ENCODE measurements around the gene NOTO.

The NOTO gene

DNA sequence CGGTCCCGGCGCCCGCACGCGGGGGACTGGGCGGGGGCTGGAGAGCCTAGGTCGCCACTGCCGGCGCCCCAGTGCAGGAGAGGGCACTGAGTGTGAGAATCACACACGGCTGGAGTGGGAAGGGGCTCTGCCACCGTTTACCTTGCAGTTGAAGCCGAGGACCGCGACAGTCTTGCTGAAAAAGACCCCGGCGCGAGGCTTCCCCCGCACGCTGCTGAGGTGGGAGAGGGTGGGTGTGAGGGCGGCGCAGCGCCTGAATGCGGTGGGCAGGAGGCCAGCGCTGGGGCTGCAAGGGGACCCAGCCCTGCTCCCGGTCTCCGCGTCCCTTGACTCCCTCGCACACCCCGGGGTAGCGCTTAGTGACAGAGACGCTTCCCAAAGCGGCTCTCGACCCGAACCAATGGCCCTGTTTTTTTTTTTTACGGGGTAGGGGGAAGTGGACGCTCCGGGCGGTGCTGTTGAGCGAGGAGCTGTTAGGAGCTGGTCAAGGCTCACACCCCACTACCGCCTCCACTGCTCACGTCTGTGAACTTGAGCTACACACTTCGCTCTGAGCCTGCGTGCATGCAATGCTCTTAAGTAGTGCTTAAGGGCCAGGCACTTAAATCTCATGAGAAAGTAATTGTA lies 794 bp downstream of the NOTO start:
- peak; percentile 11 for DNase-seq

DNA sequence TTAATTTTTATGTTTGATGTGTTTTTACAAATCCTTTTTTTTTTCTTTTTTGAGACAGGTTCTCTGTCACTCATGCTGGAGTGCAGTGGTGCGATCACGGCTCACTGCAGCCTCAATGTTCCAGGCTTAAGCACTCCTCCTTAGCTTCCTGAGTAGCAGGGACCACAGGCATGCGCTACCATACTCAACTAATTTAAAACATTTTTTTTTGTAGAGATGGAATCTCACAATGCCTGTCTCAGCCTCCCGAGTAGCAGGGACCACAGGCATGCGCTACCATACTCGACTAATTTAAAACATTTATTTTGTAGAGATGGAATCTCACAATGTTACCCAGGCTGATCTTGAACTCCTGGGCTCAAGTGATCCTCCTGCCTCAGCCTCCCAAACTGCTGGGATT lies 3.2 kb downstream of the NOTO start:
- no peak for DNase-seq

DNA sequence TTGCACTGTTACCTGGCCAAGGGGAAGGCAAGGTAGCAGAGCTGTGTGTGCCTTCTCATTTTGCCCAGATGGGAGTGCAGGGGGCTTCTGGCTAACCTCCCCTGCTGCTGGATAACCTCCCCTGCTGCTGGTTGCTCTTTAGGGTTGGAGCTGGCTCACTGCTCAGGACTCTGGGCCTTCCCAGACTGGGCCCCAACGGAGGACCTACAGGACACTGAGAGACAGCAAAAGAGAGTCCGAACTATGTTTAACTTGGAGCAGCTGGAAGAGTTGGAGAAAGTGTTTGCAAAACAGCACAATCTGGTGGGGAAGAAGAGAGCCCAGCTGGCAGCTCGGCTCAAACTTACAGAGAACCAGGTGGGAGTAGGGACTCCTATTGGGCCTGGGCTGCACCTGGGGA lies 5.9 kb downstream of the NOTO start:
- no peak for DNase-seq

DNA sequence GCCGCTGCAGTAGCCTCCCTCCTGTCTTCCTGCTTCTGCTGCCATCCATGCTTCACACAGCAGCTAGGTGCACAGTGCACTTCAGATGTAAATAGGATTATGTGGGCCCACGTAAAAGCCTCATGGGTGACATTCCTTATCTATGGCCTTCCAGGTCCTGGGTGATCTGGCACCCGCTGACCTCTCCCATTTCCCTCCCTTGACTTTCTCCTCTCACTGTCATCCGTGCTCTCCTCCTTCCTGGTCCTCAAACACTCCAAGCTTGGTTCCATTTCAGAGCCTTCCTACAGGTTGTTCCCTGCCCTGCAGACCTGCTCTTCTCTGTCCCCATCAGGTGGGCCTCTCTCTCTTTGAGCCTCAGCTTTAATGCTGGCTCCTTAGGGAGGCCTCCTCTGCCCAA lies 7.6 kb downstream of the NOTO start:
- DNase-seq = no peak

DNA sequence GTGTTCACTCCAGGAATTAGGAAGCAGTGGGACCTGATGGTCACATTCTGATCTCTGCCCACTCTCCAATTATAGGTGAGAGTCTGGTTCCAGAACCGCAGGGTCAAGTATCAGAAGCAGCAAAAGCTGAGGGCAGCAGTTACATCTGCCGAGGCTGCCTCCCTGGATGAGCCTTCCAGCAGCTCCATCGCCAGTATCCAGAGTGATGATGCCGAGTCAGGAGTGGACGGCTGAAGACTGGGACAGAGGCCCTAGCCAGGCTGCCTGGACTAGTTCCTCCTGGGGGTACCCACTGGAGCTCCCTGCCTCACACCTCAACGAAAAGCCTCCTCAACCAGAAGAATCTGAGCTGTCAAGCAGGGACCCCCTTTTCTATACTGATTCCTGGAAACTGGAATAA lies 8.3 kb downstream of the NOTO start:
- no peak for DNase-seq

DNA sequence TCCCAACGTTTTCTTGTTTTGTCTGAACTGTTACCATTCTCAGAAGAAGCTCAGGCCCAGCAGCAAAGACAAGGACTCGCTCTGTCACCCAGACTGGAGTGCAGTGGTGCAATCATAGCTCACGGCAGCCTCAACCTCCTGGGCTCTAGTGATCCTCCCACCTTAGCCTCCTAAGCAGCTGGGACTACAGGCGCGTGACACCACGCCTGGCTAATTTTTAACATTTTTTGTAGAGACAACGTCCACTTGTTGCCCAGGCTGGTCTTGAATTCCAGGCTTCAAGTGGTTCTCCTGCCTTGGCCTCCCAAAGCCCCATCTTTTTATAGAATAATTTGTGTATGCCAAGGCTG lies 9.7 kb downstream of the NOTO start:
- no peak for DNase-seq

DNA sequence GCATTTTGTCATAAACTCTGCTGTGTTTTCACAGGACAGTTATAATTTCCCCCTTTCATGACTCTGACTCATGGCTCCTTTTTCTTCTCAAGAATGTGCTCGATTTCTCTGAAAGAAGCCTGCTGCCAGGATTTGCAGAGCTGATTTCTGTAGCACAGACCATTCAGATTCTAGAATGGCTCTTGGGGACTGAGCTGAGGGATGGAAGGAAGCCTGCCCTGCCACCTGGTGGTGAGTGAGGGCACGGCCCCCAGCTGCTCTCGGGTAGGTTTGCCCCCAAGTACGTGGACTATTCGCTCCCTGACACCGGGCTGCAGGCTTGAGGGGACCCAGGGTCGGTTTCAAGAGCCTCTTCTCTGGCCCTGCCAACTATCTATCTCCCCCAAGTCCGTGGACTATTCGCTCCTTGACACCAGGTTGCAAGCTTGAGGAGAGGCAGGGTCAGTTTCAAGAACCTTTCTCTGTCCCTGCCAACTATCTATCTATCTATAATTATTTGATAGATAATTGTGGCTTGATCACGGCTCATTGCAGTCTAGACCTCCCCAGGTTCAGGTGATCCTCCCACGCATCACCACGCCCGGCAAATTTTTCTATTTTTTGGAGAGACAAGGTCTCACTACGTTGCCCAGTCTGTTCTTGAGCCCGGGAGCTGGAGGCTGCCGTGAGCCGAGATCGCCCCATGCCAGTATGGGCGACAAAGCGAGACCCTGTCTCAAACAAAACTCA lies 10.2 kb downstream of the NOTO start:
- peak; percentile 16 for DNase-seq

DNA sequence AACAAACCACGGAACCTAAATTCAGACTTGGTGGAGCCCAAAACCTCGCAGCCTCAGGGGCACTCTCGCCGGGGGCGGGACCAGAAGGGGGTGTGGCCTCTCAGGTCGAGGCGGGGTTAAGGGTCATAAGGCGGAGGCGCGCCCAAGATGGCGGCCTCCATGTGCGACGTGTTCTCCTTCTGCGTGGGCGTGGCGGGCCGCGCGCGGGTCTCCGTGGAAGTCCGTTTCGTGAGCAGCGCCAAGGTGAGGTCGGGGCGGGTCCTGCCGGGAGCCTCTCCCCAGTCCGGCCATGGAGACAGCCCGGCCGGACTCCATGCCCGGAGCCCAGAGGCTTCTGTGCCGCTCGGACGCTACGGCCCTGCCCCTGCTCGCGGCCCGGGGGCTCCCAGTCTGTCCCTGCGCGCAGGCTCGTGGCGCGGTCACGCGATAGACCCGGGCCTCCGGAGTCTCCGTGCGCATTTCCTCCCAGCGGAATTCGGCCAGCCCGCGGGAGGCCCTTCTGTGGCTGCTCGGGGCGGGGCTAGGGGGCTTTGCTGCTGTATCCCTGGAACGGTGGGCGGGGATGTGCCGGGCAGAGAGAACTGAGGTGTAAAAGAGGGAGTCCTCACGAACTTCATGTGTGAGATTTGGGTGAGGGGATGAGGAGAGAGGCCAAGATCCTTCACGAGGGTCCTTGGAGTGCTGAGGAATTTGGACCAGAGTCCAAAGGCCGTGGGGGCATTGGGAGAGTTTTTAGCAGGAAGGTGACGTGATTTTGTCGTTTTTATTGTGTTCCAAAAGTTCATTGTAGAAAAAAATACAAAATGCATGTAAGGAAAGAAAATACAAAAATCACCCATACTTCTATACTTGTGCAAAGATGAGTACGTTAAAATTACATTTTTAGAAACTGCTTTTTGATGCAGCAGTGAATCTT lies 12.0 kb downstream of the NOTO start, which contains the start of gene SMYD5:
SMYD5 (plus strand) TSS at position 126 of the 916 bp plus-strand sequence; CDS start at position 148, 22 bp downstream.
- peak; percentile 73 for DNase-seq

DNA sequence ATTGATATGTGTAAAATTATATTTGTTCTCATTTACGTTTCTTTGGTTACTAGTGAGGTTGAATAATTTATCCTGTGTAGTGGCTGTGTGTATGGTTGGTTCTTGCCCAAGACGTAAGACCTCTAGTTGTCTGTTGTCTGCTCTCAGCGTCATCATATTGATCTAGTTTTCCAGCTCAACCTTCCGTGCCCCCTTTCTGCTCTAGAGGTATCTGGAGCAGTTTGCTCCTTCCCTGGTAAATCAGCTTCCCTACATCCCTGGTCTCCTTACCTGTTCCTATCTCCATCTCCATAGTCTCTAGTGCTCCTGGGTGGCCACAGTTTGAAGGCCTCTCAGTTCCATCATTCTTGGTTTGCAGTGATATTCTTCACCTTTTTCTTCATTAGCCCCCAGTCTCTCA lies 12.9 kb downstream of the NOTO start:
- DNase-seq = no peak

DNA sequence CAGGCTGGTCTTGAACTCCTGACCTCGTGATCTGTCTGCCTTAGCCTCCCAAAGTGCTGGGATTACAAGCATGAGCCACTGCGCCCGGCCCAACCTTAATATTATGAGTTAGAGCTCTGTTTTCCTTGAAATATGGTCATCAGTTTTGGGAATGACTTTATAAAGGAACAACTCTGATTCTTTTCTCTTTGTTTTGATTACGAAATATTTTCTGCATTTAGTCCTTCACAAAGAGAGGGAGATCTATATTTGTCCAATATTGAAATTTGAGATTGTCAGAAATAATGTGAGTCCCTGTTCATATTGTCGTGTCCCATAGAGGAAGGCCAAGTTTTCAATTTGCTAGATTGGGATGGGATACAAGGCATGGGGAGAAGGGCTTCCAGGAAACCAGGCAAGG lies 14.8 kb downstream of the NOTO start:
- no peak for DNase-seq

DNA sequence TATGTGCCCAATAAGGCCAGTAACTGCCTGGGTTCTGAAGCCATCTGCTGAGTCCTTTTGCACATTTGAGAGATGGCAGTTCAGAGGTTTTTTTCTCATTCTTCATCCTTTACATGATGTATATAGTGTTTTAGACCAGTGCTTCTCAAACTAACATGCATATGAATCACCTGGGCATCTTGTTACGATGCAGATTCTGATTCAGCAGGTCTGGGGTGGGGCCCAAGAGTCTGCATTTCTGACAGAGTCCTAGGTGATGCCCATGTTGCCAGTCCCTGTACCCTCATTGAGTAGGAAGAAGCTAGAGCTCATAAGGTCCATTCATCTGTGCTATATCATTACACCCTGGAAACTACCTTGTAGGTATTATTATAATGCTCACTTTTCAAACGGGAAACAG lies 15.5 kb downstream of the NOTO start:
- DNase-seq = no peak

DNA sequence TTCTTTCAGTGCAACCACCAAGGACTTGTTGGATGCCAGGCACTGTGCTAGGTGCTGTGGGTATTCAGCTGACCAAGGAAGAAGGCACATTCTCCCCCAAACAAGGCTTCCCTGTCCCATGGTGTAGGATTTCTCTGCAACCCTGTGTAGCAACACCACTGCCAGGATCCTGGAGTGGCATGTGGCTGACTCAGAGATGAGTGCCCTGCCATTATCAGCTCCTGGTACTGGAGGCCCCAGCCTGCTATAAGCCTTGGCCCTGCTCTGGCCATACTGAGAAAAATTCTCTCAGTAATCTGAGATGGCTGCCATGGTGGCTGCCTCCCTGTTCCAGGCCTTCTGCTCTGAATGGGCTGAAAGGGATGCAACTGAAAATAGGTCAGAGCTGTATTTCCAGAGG lies 15.9 kb downstream of the NOTO start:
- DNase-seq = no peak

DNA sequence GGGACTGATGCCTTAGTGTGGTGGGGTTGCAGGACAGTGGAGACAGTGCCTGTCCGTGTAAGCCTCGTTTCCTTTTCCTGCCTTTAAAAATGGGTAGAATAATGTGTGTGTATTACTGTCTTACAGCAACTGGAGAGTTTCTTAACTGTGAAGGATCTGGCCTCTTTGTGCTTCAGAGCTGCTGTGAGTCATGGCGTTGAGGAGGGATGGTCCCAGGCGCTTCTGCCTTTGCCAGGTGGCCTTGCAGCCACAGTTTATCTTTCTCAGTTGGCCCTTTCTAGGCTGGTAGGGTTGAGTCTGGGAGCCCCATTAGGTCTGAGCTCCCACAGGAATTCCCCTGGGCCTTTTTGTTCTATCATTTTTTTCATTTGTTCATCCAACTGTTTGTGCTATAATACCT lies 21.4 kb downstream of the NOTO start:
- no peak for DNase-seq

DNA sequence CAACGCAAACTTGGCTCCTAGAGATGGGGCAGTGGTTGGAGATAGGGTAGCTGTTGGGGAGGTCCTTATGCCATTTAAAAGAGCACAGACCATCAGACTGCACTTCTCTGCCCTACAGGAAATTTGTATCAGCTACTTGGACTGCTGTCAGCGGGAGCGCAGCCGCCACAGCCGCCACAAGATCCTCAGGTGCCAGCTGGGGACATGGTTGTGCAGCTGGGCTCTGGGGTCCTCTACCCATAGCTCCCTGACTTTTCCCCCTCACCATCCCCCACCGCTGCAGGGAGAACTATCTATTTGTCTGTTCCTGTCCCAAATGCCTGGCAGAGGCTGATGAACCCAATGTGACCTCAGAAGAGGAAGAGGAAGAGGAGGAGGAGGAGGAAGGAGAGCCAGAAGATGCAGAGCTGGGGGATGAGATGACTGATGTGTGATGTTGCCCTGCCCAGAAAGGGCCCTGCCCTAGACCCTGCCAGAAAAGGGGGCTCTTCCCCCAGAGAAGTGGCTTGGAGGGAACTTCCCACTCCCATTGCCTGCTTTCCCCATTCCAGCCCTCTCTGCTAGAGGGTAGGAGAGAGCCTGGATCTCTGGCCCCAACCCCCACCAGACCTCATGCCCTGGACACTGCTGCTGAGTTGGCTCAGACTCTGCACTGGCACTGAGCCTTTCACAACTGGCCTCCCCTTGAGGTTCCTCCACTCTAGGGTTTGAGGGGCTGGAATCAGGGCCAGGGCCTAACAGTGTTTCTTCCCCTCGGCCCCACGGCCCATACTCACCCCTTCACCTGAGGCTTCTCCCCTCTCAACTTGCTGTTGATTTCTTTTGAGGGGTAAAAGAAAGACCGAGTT lies 23.4 kb downstream of the NOTO start:
- DNase-seq = no peak

DNA sequence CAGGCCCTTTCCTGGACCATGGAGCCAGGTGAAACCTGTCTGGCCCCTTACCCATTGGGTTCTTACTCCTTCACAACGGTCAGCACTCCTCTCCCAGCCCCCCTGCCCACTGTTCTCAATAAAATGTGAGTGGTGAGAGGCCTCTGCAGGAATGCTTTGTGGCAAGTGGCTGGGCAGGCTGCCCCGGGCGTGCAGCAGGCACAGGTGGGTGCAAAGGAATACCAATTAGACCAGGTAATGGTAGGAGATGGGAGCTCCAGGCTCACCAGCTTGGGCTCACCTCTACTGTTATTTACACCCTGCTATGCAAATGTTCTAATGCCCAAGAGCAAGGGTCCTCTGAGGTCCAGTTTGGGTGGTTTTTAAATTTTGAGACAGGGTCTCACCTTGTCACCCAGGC lies 24.7 kb downstream of the NOTO start:
- DNase-seq = no peak

DNA sequence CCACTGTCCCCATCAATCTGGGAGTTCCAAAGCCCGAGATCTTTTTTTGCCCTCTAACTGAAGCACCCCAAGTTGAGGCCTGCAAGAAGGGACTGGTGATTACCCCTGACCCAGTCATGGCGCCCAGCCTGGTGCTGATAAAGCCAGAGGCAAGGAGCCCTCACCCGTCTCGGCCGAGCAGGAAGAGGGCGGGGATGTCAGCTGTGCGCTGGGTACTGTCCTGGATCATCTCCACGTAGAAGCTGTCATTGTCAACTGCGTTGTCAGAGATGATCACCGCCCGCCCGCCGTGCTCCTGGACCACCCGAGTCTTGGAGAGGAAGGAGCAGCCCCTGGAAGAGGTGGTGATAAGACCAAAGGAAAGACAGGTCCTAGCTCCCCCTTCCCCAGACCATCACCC lies 26.3 kb downstream of the NOTO start:
- DNase-seq = no peak

DNA sequence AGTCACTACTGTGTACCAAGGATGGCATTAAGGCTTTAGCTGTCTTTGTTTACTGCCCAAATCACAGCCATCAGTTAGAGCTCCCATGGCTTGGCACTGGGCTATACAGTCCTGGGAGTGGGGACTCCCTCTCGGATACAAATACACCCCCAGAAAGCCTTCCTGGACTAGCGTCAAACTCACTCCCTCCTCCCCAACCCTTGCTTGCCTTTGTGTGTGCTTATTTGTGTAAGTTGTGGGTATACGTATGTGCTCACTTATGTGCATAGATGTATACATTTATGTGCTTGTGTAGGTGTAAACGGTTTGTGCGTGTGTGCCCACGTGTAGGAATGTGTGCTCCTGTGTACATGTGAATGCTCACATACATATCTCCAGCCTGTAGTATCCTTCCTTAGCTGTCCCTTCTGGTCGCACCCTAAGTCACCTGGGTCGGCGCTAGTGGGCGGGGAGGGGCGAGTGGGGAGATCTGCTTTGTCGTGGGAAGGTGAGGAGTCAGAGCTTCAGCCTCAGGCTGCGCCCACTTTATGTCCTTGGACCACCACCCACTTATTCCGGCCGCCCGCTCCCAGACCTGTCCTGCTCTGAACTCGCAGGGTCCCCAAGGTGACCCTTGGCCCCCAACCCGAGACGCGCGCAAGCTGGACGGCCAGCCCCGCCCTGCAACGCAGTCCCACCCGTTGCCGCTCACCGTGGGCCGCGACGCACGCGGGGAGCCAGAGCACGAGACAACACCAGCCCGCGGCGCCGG lies 30.2 kb downstream of the NOTO start:
- no peak for DNase-seq

DNA sequence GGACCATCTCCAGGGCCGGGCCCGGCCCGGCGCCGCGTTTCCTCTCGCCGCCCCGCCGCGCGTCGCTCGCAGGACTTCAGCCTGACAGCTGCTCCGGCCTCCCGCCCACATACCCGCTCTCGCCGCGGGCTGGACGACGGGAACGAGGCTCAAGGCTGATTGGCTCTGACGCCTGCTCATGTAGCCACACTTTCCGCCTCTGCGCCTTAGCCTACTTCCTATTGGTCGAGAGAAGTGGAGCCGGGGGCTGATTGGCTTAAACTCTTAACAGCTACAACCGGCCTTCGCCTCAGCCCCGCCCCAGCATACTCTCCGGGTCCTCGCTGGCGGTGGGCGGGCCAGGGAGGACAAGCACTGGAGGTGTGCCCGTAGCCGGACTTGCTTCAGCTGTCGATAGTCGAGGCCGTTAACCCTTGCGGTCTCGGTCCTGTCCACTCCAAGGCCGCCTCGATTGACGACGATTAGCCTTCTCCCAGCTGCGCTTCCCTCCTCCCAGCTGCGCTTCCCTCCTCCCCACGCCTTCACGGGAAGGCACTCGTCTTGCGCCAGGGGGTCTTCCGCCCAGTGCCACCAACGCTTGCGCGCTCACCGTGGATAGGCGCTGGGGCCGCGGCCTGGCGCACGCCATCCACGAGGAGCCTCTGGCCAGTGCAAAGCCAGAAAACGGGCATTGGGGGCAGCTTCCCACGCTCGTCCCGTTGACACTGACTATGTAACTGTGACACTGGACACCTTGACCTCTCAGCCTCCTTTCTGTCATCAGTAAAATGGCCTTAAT lies 31.0 kb downstream of the NOTO start, which contains the start of gene PRADC1:
PRADC1 (minus strand) TSS at position 86 of the 778 bp plus-strand sequence; CDS start at position 7, 79 bp downstream.
- DNase-seq = peak; percentile 88

DNA sequence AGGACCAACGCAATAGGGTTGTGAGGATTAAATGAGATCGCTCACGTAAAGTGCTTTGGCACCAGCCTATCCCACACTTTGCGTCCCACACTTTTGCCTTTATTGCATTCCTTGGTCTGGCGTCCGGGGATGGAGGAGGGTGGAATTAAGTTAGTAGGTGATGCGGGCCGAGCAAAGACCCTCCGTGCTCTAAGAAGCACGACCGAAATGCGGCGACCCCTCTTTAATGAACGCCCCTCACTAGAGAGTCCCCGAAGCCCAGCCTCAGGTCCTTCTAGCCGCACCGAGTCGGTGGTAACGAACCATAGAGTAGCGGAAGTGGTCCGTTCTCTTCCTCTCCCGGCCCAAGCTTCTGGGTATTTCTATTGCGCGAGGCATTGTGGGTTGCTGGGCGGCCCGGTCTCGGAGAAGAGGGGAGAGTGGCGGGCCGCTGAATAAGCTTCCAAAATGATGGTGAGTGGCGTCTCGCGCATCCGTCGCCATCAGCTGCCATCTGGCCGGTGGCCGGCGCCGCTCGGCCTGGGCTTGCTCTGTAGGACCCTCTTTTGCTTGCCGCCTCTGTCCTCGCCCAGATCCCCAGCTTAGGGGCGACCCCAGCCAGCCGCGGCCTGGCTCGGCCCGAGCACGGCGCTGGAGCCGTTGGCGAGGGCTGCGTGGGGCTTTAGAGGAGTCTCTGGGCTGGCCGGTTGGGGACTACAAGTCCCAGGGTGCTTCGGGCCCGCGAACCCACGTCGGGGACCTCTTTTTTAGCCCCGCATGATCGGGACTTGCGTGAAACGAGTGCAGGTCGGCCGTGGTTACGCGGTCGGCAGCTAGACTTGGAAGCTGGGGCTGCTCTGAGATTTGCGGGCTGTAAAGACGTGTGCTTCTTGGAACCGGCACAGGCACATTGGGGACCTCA lies 31.8 kb downstream of the NOTO start, which contains the start of gene CCT7:
CCT7 (plus strand) TSS at position 377 of the 901 bp plus-strand sequence; CDS start at position 448, 71 bp downstream.
- peak; percentile 65 for DNase-seq
